ENCODE data around the gene ICAM4.

Gene ICAM4

GRCh38 chr19:10317045-10317856, 30.5 kb downstream of the ICAM4 start:
- DNase-seq (ENCODE audit: extremely low read depth in 1 of 2, low read depth in 1 of 2), result no peak

GRCh38 chr19:10317857-10318462, 31.2 kb downstream of the ICAM4 start:
- no peak for DNase-seq (ENCODE audit: extremely low read depth in 1 of 2, low read depth in 1 of 2)

- DNase-seq (ENCODE audit: extremely low read depth in 1 of 2, low read depth in 1 of 2), result no peak
Observed at GRCh38 chr19:10318807-10319682, 32.3 kb downstream of the ICAM4 start.

GRCh38 chr19:10320602-10321416, 34.1 kb downstream of the ICAM4 start:
- DNase-seq (ENCODE audit: extremely low read depth in 1 of 2, low read depth in 1 of 2), result no peak

- DNase-seq (ENCODE audit: extremely low read depth in 1 of 2, low read depth in 1 of 2), result no peak
Observed at GRCh38 chr19:10321417-10321797, 34.7 kb downstream of the ICAM4 start.

GRCh38 chr19:10321874-10322835, 35.4 kb downstream of the ICAM4 start:
- DNase-seq (ENCODE audit: extremely low read depth in 1 of 2, low read depth in 1 of 2), result no peak

- DNase-seq (ENCODE audit: extremely low read depth in 1 of 2, low read depth in 1 of 2), result no peak
Observed at GRCh38 chr19:10325732-10326131, 39.0 kb downstream of the ICAM4 start.

GRCh38 chr19:10327793-10328192, 41.0 kb downstream of the ICAM4 start:
- DNase-seq (ENCODE audit: extremely low read depth in 1 of 2, low read depth in 1 of 2), result no peak

- DNase-seq (ENCODE audit: extremely low read depth in 1 of 2, low read depth in 1 of 2), result no peak
Observed at GRCh38 chr19:10328558-10329429, 42.0 kb downstream of the ICAM4 start.

- DNase-seq (ENCODE audit: extremely low read depth in 1 of 2, low read depth in 1 of 2), result no peak
Observed at GRCh38 chr19:10329555-10329954, 42.8 kb downstream of the ICAM4 start.

- no peak for DNase-seq (ENCODE audit: extremely low read depth in 1 of 2, low read depth in 1 of 2)
Observed at GRCh38 chr19:10332158-10332964, 45.6 kb downstream of the ICAM4 start.

- DNase-seq (ENCODE audit: extremely low read depth in 1 of 2, low read depth in 1 of 2), result peak; percentile 96
Observed at GRCh38 chr19:10332965-10333757, 46.4 kb downstream of the ICAM4 start, which contains the start of gene RAVER1. RAVER1 (minus strand) TSS chr19:10333529; CDS start chr19:10333507, 22 bp downstream.

- no peak for DNase-seq (ENCODE audit: extremely low read depth in 1 of 2, low read depth in 1 of 2)
Observed at GRCh38 chr19:10333758-10334587, 47.2 kb downstream of the ICAM4 start.

- DNase-seq (ENCODE audit: extremely low read depth in 1 of 2, low read depth in 1 of 2), result no peak
Observed at GRCh38 chr19:10334588-10335351, 48.0 kb downstream of the ICAM4 start.

- no peak for DNase-seq (ENCODE audit: extremely low read depth in 1 of 2, low read depth in 1 of 2)
Observed at GRCh38 chr19:10335352-10335985, 48.7 kb downstream of the ICAM4 start.
